Lower lobe of right lung (tissue), 2 donors: Measurements from ENCODE around the gene LONP2. TPM values are rescaled to one million over a fixed set of nuclear protein-coding genes. Genes with fewer than 3 reads are reported as not detected.

Experiments
- ATAC-seq, 2 donors: fragments of 200-7000 bp; cut with Tn5 transposase; one replicate each; pipeline ENCODE4 v1.9.1; 2020 to 2022; ENCODE audit warnings: mild to moderate bottlenecking in 2 of 2, moderate library complexity in 2 of 2
- DNase-seq: peaks from one replicate; pipeline ENCODE4 v3.0.0-alpha.2; 2020
- H3K27ac ChIP-seq: fragments of 200-600 bp; one replicate; pipeline ENCODE4 v1.8.0; 2022
- H3K27me3 ChIP-seq: fragments of 200-600 bp; one replicate; pipeline ENCODE4 v1.8.0; 2022; ENCODE audit warnings: low read depth
- H3K36me3 ChIP-seq: fragments of 200-600 bp; one replicate; pipeline ENCODE4 v1.8.0; 2022; ENCODE audit warnings: mild to moderate bottlenecking
- H3K4me1 ChIP-seq: fragments of 200-600 bp; one replicate; pipeline ENCODE4 v1.8.0; 2022
- H3K4me3 ChIP-seq: fragments of 200-600 bp; one replicate; pipeline ENCODE4 v1.8.0; 2022; ENCODE audit warnings: mild to moderate bottlenecking
- H3K9me3 ChIP-seq: fragments of 200-600 bp; one replicate; pipeline ENCODE4 v1.8.0; 2022
- CTCF ChIP-seq: fragments of 200-600 bp; IDR thresholded peaks from one replicate; pipeline ENCODE4 v1.8.0; 2022; ENCODE audit warnings: antibody characterized with exemption, mild to moderate bottlenecking
- intact Hi-C: fragments of 100-400 bp; cut with DNase I; formaldehyde crosslinking; loops from one replicate; pipeline ENCODE4 v1.11.0; 2022
- total RNA-seq: library from RNA; stranded (reverse); fragmentation: NEBNext Ultra II Directional; extraction: Animal tissue kit (Norgen Biotek cat#: 25700); gene quantifications from one replicate; pipeline ENCODE4 v1.2.1, GENCODE V29; 2021
- donor health status: DM: no; HTN: yes; CAD: no; lungs with severe emphysema.

LONP2 gene
- total RNA-seq, 1 donor from 2014 or later: 61.0 TPM

- Histone ChIP-seq H3K36me3 (peaks cover 15% of the 10 kb centered on the region), H3K9me3 (no peaks in the 10 kb centered on the region), H3K27me3 (no peaks in the 10 kb centered on the region), H3K27ac (peak overlapping the region; percentile 61), H3K4me1 (peaks cover 24% of the 10 kb centered on the region), H3K4me3 (no peak overlapping the region)
- DNase-seq (no peak), ATAC-seq (no peak)
- intact Hi-C loops: no loop called here
- no peak for TF ChIP-seq CTCF
Measured at GRCh38 chr16:48317614-48318315, 73.7 kb downstream of the LONP2 start.

- H3K36me3 ChIP-seq: peaks cover 15% of the 10 kb centered on the region
- peak overlapping the region; percentile 61 for H3K27ac ChIP-seq
- no peak for DNase-seq
- H3K27me3 ChIP-seq: no peaks in the 10 kb centered on the region
- no peak overlapping the region for H3K4me3 ChIP-seq
- H3K4me1 ChIP-seq: peaks cover 24% of the 10 kb centered on the region
- intact Hi-C loops: no loop called here
- ATAC-seq: peak; percentile 49 to 67
- no peak for TF ChIP-seq CTCF
- H3K9me3 ChIP-seq: no peaks in the 10 kb centered on the region
Measured at GRCh38 chr16:48318630-48319029, 74.5 kb downstream of the LONP2 start.

- DNase-seq: no peak
- ATAC-seq: no peak
- intact Hi-C loops: no loop called here
Measured at GRCh38 chr16:48321317-48322036, 77.4 kb downstream of the LONP2 start.

GRCh38 chr16:48323783-48324775 lies 80.0 kb downstream of the LONP2 start:
- H3K9me3 ChIP-seq: no peaks in the 10 kb centered on the region
- H3K4me3 ChIP-seq: no peak overlapping the region
- ATAC-seq (no peak), DNase-seq (no peak)
- no peak overlapping the region for H3K27ac ChIP-seq
- H3K4me1 ChIP-seq: peaks cover 5% of the 10 kb centered on the region
- H3K27me3 ChIP-seq: no peaks in the 10 kb centered on the region
- H3K36me3 ChIP-seq: peaks cover 8% of the 10 kb centered on the region
- intact Hi-C loops: no loop called here
- no peak for TF ChIP-seq CTCF

More at GRCh38 chr16:48321317-48322036, 77.4 kb downstream of the LONP2 start:
- no peaks in the 10 kb centered on the region for H3K9me3 ChIP-seq
- no peaks in the 10 kb centered on the region for H3K27me3 ChIP-seq
- H3K27ac ChIP-seq: no peak overlapping the region
- peaks cover 24% of the 10 kb centered on the region for H3K4me1 ChIP-seq
- H3K36me3 ChIP-seq: peaks cover 8% of the 10 kb centered on the region
- no peak for TF ChIP-seq CTCF
- no peak overlapping the region for H3K4me3 ChIP-seq

- no peak for DNase-seq
- no peaks in the 10 kb centered on the region for H3K27me3 ChIP-seq
- TF ChIP-seq CTCF: no peak
- no peak overlapping the region for H3K4me3 ChIP-seq
- no peaks in the 10 kb centered on the region for H3K9me3 ChIP-seq
- H3K36me3 ChIP-seq: peaks cover 6% of the 10 kb centered on the region
- no peaks in the 10 kb centered on the region for H3K4me1 ChIP-seq
- intact Hi-C loops: no loop called here
- ATAC-seq: no peak
- H3K27ac ChIP-seq: no peak overlapping the region
Measured at GRCh38 chr16:48326915-48327314, 82.8 kb downstream of the LONP2 start.
